Activated CD8-positive, alpha-beta T cell treated with anti-CD3 and anti-CD28 coated beads for 36 hours (primary cell): ENCODE measurements around the gene PNMA8C. TPM values are rescaled to one million over a fixed set of nuclear protein-coding genes. Genes with fewer than 3 reads are reported as not detected.

Experiments used
- ATAC-seq: fragments of 200-7000 bp; cut with Tn5 transposase; one replicate; pipeline ENCODE4 v1.10.0; 2021; ENCODE audit warnings: mild to moderate bottlenecking, moderate library complexity
- CTCF ChIA-PET: fragments of 350-600 bp; sonication (Branson Sonifier 250); formaldehyde crosslinking; loops from one replicate; lab custom pipeline; 2021; ENCODE audit warnings: antibody characterized with exemption; lab: Charles Lee
- POLR2A ChIA-PET: fragments of 350-600 bp; sonication (Branson Sonifier 250); formaldehyde crosslinking; loops from one replicate; lab custom pipeline; 2021; ENCODE audit warnings: antibody characterized with exemption; lab: Charles Lee
- DNase-seq: peaks from one replicate; pipeline ENCODE4 v3.0.0-alpha.2; 2020
- H3K27ac Mint-ChIP-seq: one replicate; pipeline ENCODE4 v1.8.0; 2021; ENCODE audit warnings: mild to moderate bottlenecking, mixed read lengths
- H3K27me3 Mint-ChIP-seq: one replicate; pipeline ENCODE4 v1.8.0; 2021; ENCODE audit warnings: mixed read lengths
- H3K36me3 Mint-ChIP-seq: one replicate; pipeline ENCODE4 v1.8.0; 2021; ENCODE audit warnings: low read depth, mixed read lengths
- H3K4me1 Mint-ChIP-seq: one replicate; pipeline ENCODE4 v1.8.0; 2021; ENCODE audit warnings: low read depth, mixed read lengths
- H3K4me3 Mint-ChIP-seq: one replicate; pipeline ENCODE4 v1.8.0; 2021; ENCODE audit warnings: mild to moderate bottlenecking, moderate library complexity, mixed read lengths
- H3K9me3 Mint-ChIP-seq: one replicate; pipeline ENCODE4 v1.8.0; 2021; ENCODE audit warnings: mixed read lengths
- intact Hi-C: fragments of 100-400 bp; cut with micrococcal nuclease; formaldehyde crosslinking; loops from one replicate; pipeline ENCODE4 v1.10.0; 2022
- total RNA-seq, 2 experiments: library from RNA; stranded (reverse); gene quantifications; one replicate each; pipeline ENCODE4 v1.2.3, GENCODE V29; 2021
- TF ChIP-seq, protein P1 (sequence below): fragments of 200-600 bp; IDR thresholded peaks from one replicate; pipeline ENCODE4 v1.8.0; 2022; ENCODE audit warnings: antibody characterized with exemption, mild to moderate bottlenecking

Gene PNMA8C
- total RNA-seq, 2 experiments from 2014 or later, result not detected

GRCh38 chr19:46391296-46392251 is 37.2 kb downstream of the PNMA8C start:
- Mint-ChIP-seq H3K27ac (no peak overlapping the region), H3K4me1 (peaks cover 8% of the 10 kb centered on the region), H3K4me3 (no peak overlapping the region), H3K27me3 (no peaks in the 10 kb centered on the region), H3K9me3 (no peaks in the 10 kb centered on the region), H3K36me3 (peaks cover 38% of the 10 kb centered on the region)
- ChIA-PET CTCF (interaction anchor here (1.1 kb wide), 2 partner anchors 8 to 96 kb away, joined by 3 read pairs; no protein-coding TSS in a partner anchor), POLR2A (interaction anchor here (1.2 to 1.3 kb wide), 2 partner anchors 21 to 121 kb away, joined by 3 to 4 read pairs; no protein-coding TSS in a partner anchor)
- DNase-seq, result no peak
- intact Hi-C loops, result no loop called here
- TF ChIP-seq, protein P1, sequence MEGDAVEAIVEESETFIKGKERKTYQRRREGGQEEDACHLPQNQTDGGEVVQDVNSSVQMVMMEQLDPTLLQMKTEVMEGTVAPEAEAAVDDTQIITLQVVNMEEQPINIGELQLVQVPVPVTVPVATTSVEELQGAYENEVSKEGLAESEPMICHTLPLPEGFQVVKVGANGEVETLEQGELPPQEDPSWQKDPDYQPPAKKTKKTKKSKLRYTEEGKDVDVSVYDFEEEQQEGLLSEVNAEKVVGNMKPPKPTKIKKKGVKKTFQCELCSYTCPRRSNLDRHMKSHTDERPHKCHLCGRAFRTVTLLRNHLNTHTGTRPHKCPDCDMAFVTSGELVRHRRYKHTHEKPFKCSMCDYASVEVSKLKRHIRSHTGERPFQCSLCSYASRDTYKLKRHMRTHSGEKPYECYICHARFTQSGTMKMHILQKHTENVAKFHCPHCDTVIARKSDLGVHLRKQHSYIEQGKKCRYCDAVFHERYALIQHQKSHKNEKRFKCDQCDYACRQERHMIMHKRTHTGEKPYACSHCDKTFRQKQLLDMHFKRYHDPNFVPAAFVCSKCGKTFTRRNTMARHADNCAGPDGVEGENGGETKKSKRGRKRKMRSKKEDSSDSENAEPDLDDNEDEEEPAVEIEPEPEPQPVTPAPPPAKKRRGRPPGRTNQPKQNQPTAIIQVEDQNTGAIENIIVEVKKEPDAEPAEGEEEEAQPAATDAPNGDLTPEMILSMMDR, result no peak
- no peak for ATAC-seq

GRCh38 chr19:46390866-46391265 is 37.9 kb downstream of the PNMA8C start:
- H3K9me3 Mint-ChIP-seq, result no peaks in the 10 kb centered on the region
- TF ChIP-seq, protein P1, result no peak
- H3K36me3 Mint-ChIP-seq, result peaks cover 42% of the 10 kb centered on the region
- DNase-seq (no peak), ATAC-seq (no peak)
- no peaks in the 10 kb centered on the region for H3K27me3 Mint-ChIP-seq
- no peak overlapping the region for H3K4me3 Mint-ChIP-seq
- H3K4me1 Mint-ChIP-seq, result peaks cover 8% of the 10 kb centered on the region
- intact Hi-C loops, result no loop called here
- POLR2A ChIA-PET, result interaction anchor here (1.3 kb wide), 1 partner anchor 20 kb away, joined by 4 read pairs; no protein-coding TSS in a partner anchor
- CTCF ChIA-PET, result interaction anchor here (1.1 kb wide), 1 partner anchor 9 kb away, joined by 3 read pairs; no protein-coding TSS in a partner anchor
- H3K27ac Mint-ChIP-seq, result no peak overlapping the region

DNA sequence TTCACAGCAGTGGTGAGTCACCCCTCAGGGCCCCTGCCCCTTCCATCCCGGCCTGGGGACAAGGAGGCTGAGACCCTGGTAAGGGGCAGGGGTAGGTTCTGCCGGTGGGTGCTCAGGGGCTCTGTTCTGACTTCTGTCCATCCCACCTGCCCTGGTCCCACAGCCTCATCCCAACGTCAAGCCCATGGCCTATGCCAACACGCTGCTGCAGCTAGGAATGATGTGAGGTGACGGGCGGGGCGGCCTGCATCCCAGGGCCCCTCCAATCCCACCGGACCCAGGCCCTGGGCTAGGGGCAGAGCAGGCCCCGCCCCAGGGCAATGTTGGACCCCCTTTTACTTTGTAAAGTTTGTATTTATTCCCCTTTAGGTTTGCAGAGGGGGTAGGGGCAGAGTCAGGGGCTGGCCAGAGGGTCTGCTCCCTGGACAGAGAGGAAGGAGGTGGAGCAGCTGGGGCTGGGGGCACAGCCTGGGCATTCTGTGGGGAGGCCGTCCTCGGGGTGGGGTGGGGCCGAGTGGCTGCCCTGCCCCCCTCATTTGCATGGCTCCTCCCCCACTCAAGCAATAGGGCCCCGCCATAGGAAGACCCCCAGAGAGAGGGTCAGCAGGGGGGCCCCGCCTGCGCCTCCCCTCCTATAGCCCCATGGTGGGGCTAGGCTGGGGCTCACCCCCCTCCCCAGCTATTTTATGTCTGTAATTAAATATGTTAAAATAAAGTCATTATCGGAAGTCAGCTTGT is 38.4 kb downstream of the PNMA8C start:
- peaks cover 8% of the 10 kb centered on the region for H3K4me1 Mint-ChIP-seq
- no peak overlapping the region for H3K27ac Mint-ChIP-seq
- intact Hi-C loops, result no loop called here
- peaks cover 43% of the 10 kb centered on the region for H3K36me3 Mint-ChIP-seq
- ChIA-PET CTCF (interaction anchor here (1.1 kb wide), 1 partner anchor 9 kb away, joined by 3 read pairs; no protein-coding TSS in a partner anchor), POLR2A (interaction anchor here (1.3 kb wide), 1 partner anchor 20 kb away, joined by 4 read pairs; no protein-coding TSS in a partner anchor)
- H3K27me3 Mint-ChIP-seq, result no peaks in the 10 kb centered on the region
- ATAC-seq (no peak), DNase-seq (no peak)
- H3K4me3 Mint-ChIP-seq, result no peak overlapping the region
- no peaks in the 10 kb centered on the region for H3K9me3 Mint-ChIP-seq
- TF ChIP-seq, protein P1, result no peak

DNA sequence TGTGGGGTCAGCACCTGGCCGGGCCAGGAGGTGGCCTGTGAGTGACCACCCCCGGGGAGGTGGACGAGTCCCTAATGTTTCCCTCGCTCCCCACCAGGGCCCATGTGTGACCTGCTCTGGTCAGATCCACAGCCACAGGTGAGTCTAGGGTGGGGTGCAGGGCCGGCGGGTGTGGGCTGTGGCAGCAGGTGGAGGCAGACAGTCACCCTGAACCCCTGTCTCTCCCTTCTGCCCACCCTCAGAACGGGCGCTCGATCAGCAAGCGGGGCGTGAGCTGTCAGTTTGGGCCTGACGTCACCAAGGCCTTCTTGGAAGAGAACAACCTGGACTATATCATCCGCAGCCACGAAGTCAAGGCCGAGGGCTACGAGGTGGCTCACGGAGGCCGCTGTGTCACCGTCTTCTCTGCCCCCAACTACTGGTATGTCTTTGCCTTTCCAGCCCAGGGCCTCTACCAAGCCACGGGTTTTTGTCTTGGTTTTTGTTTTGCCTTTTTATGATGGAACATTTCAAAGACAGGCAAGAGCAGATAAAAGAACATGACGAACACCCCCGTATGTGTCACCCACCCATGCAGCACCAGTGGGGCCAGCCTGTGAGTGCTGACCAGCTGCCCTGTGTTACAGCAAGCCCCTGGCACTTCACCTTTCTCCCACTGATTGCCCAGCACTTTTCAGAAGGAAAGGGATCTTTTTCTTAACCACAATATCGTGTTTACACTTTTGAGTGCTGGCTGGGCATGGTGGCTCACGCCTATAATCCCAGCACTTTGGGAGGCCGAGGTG is 40.2 kb downstream of the PNMA8C start:
- Mint-ChIP-seq H3K4me1 (peaks cover 4% of the 10 kb centered on the region), H3K27me3 (no peaks in the 10 kb centered on the region), H3K4me3 (no peak overlapping the region), H3K36me3 (peaks cover 56% of the 10 kb centered on the region), H3K27ac (no peak overlapping the region), H3K9me3 (no peaks in the 10 kb centered on the region)
- TF ChIP-seq, protein P1, result no peak
- intact Hi-C loops, result no loop called here
- POLR2A ChIA-PET, result no interaction called here
- ATAC-seq (no peak), DNase-seq (no peak)
- CTCF ChIA-PET, result interaction anchor here (1.2 to 3.7 kb wide), 2 partner anchors 7 to 14 kb away, joined by 3 to 23 read pairs; no protein-coding TSS in a partner anchor
